Measurements from ENCODE around the gene B3GNT9. TPM values are rescaled to one million over a fixed set of nuclear protein-coding genes. Genes with fewer than 3 reads are reported as not detected.

The B3GNT9 gene
- polyA plus RNA-seq, 2 of the 4 experiments (the other 2 are of a cell fraction): 6.8 to 9.3 TPM

GRCh38 chr16:67191995-67192681 is 41.3 kb upstream of the B3GNT9 start, which contains the start of gene E2F4:
TSS of gene E2F4 (plus strand) at chr16:67192155. CDS start at chr16:67192228, 73 bp downstream.
- POLR2A ChIA-PET: interaction anchor here (0.8 to 1.8 kb wide), 2 partner anchors 35 to 52 kb away, joined by 3 to 6 read pairs; partner anchors contain the start of gene TMEM208
- Histone ChIP-seq H3K4me1 (peaks cover 16% of the 10 kb centered on the region), H3K9me3 (no peaks in the 10 kb centered on the region), H3K4me2 (peak within 1 kb of the TSS; percentile 82), H3K27ac (peak within 1 kb of the TSS; percentile 97), H3K4me3 (peak within 1 kb of the TSS; percentile 95)
- TF ChIP-seq EHMT2 (IDR thresholded peaks at IDR 0.05; ENCODE audit: low read depth) (no peak), NR3C1 (IDR thresholded peaks at IDR 0.05) (no peak), MAX (IDR thresholded peaks at IDR 0.05) (peak; percentile 47), PHF8 (IDR thresholded peaks at IDR 0.05; ENCODE audit: borderline replicate concordance, low read depth) (peak; percentile 77), GATA3 (IDR thresholded peaks at IDR 0.05; ENCODE audit: borderline replicate concordance) (0 out of 2 replicates have a peak, but pooled peaks have one; percentile 3), MYC (IDR thresholded peaks at IDR 0.05; ENCODE audit: borderline replicate concordance, low read length) (peak; percentile 70), RFX5 (IDR thresholded peaks at IDR 0.05) (no peak), CBX2 (IDR thresholded peaks at IDR 0.05; ENCODE audit: borderline replicate concordance, low read depth) (no peak), POLR2A (IDR thresholded peaks at IDR 0.05; ENCODE audit: low read length) (peak; percentile 71), BHLHE40 (IDR thresholded peaks at IDR 0.05; ENCODE audit: low read depth, low read length) (peak; percentile 75), KDM5A (IDR thresholded peaks at IDR 0.05) (peak; percentile 77), BCL3 (IDR thresholded peaks at IDR 0.05) (peak; percentile 89), FOSL2 (IDR thresholded peaks at IDR 0.05) (no peak), FOSL2 (CRISPR knock-in tag; IDR thresholded peaks at IDR 0.05) (0 out of 2 replicates have a peak, but pooled peaks have one; percentile 5), REST (IDR thresholded peaks at IDR 0.05) (peak; percentile 35; the same call in 1 of the 2 replicates), JUN (IDR thresholded peaks at IDR 0.05) (peak; percentile 38 to 94), MAZ (IDR thresholded peaks at IDR 0.05; ENCODE audit: borderline replicate concordance, low read depth, low read length) (no peak), USF2 (IDR thresholded peaks at IDR 0.05) (no peak)
- TF ChIP-seq, protein P1, sequence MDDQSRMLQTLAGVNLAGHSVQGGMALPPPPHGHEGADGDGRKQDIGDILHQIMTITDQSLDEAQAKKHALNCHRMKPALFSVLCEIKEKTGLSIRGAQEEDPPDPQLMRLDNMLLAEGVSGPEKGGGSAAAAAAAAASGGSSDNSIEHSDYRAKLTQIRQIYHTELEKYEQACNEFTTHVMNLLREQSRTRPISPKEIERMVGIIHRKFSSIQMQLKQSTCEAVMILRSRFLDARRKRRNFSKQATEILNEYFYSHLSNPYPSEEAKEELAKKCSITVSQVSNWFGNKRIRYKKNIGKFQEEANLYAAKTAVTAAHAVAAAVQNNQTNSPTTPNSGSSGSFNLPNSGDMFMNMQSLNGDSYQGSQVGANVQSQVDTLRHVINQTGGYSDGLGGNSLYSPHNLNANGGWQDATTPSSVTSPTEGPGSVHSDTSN (IDR thresholded peaks at IDR 0.05): 0 out of 2 replicates have a peak, but pooled peaks have one; percentile 7
- TF ChIP-seq, protein P2, sequence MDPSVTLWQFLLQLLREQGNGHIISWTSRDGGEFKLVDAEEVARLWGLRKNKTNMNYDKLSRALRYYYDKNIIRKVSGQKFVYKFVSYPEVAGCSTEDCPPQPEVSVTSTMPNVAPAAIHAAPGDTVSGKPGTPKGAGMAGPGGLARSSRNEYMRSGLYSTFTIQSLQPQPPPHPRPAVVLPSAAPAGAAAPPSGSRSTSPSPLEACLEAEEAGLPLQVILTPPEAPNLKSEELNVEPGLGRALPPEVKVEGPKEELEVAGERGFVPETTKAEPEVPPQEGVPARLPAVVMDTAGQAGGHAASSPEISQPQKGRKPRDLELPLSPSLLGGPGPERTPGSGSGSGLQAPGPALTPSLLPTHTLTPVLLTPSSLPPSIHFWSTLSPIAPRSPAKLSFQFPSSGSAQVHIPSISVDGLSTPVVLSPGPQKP (IDR thresholded peaks at IDR 0.05; ENCODE audit: low read depth, low read length): 0 out of 2 replicates have a peak, but pooled peaks have one; percentile 61
- TF ChIP-seq, protein P3, sequence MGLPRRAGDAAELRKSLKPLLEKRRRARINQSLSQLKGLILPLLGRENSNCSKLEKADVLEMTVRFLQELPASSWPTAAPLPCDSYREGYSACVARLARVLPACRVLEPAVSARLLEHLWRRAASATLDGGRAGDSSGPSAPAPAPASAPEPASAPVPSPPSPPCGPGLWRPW (IDR thresholded peaks at IDR 0.05): no peak
- WGBS (ENCODE audit: missing lambda C conversion rate): under 1% methylated on average over 42 of the region's 54 CpGs
- CTCF ChIA-PET: interaction anchor here (0.6 to 10.3 kb wide), 7 partner anchors 12 to 274 kb away, joined by 3 to 105 read pairs (median 4); no protein-coding TSS in a partner anchor
- no peak for FAIRE-seq
- peak; percentile 90 to 92 for DNase-seq (ENCODE audit: low read depth in 1 of 2, low spot score in 1 of 2)
- peak; percentile 96 to 98 for ATAC-seq
